ENCODE data around the gene BRME1.

The BRME1 gene

DNA sequence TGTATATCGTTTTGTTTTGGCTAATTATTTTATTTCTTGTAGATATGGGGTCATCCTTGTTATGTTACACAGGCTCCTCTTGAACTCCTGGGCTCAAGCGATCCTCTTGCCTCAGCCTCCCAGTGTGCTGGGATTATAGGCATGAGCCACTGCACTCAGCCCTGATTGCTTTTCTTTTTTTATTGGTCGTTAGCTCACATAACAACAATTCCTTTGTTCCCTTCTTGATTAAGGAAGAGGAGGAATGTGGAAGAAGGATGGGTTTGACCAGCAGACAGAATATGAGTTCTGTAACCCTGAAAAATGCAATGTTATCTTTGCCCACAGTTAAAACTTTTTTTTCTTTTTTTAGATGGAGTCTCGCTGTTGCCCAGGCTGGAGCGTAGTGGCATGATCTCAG is 11.4 kb downstream of the BRME1 start:
- Histone ChIP-seq H3K27me3 (ENCODE audit: control insufficient read depth in 5 of 5, insufficient read depth in 4 of 5, low read length in 5 of 5) (no peaks in the 10 kb centered on the region), H3K4me1 (ENCODE audit: control insufficient read depth in 5 of 5, insufficient read depth in 5 of 5, low read length in 5 of 5) (no peaks in the 10 kb centered on the region), H3K27ac (ENCODE audit: low read depth, low read length) (no peak overlapping the region), H3K9me3 (ENCODE audit: control insufficient read depth in 5 of 5, low read length in 5 of 5) (no peaks in the 10 kb centered on the region), H3K4me3 (ENCODE audit: low read depth in 1 of 5, low read length in 5 of 5) (no peak overlapping the region), H3K9ac (ENCODE audit: low read length in 5 of 5) (no peak overlapping the region), H3K36me3 (ENCODE audit: control insufficient read depth in 5 of 5, insufficient read depth in 5 of 5, low read length in 5 of 5) (no peaks in the 10 kb centered on the region)

DNA sequence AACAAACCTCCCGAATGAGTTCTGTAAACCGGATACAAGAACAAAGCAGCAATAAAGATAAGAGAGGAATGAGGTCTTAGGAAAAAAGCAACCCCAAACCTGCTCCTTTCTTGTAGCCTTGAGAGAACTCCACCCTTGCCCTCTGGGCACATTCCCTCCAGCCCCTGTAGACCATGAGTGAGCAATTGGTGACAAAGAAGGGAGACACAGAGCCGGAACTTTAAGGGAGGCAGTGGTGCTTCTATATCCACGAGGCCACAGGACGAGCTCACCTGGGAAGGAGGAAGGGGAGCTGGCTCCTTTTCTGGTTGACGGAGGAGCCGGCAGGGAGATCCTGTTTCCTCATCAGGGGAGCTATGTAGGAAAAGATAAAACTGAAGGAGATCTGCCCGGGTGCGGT is 13.0 kb downstream of the BRME1 start:
- H3K4me1 ChIP-seq (ENCODE audit: control insufficient read depth in 5 of 5, insufficient read depth in 5 of 5, low read length in 5 of 5): no peaks in the 10 kb centered on the region
- H3K27ac ChIP-seq (ENCODE audit: low read depth, low read length): no peak overlapping the region
- H3K27me3 ChIP-seq (ENCODE audit: control insufficient read depth in 5 of 5, insufficient read depth in 4 of 5, low read length in 5 of 5): peaks cover 0 to 3% (median 0%) of the 10 kb centered on the region in 5 donors
- no peaks in the 10 kb centered on the region for H3K36me3 ChIP-seq (ENCODE audit: control insufficient read depth in 5 of 5, insufficient read depth in 5 of 5, low read length in 5 of 5)
- no peaks in the 10 kb centered on the region for H3K9me3 ChIP-seq (ENCODE audit: control insufficient read depth in 5 of 5, low read length in 5 of 5)
- H3K4me3 ChIP-seq (ENCODE audit: low read depth in 1 of 5, low read length in 5 of 5): no peak overlapping the region
- H3K9ac ChIP-seq (ENCODE audit: low read length in 5 of 5): no peak overlapping the region

DNA sequence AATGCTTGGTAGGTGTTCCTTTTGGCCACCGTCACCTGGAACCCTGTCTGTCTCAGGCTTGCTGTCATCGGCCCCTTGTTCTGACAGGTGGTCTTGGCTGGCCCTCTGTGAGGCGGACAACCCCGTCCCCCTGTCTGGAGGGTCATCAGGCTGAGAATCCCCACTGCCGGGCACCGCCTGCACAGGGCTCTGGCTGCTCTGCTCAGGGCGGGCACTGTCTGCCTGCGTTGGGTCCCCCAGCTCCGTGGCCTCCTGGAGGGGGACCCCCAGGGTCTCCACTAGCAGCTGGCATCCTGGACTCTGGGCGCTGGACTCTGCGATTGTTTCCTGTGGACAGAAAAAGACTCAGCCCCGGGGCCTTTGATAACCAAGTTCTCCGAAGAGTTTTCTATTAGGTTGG is 15.8 kb downstream of the BRME1 start:
- Histone ChIP-seq H3K27ac (ENCODE audit: low read depth, low read length) (no peak overlapping the region), H3K9ac (ENCODE audit: low read length in 5 of 5) (no peak overlapping the region), H3K4me3 (ENCODE audit: low read depth in 1 of 5, low read length in 5 of 5) (no peak overlapping the region), H3K9me3 (ENCODE audit: control insufficient read depth in 5 of 5, low read length in 5 of 5) (no peaks in the 10 kb centered on the region), H3K4me1 (ENCODE audit: control insufficient read depth in 5 of 5, insufficient read depth in 5 of 5, low read length in 5 of 5) (peaks cover 0 to 4% (median 0%) of the 10 kb centered on the region in 5 donors), H3K36me3 (ENCODE audit: control insufficient read depth in 5 of 5, insufficient read depth in 5 of 5, low read length in 5 of 5) (no peaks in the 10 kb centered on the region), H3K27me3 (ENCODE audit: control insufficient read depth in 5 of 5, insufficient read depth in 4 of 5, low read length in 5 of 5) (peaks cover 0 to 3% (median 0%) of the 10 kb centered on the region in 5 donors)

DNA sequence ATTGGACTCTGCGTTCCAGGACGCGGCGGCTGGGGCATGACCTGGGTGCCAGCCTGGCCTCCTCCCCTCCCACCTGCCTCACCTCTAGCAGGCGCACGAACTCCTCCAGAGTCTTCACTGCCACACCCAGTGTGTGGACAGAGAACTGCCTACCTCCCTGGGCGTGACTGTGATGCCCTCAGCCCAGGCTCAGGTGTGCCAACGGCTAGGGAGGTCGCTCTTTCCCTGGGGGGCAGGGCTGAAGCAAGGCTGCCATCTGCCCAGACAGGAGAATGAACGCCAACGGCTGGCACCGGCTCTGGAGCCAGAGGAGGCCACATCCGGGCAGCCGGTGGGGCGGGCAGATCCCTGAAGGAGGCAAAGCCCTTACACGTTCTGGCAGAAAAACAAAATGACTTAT is 17.6 kb downstream of the BRME1 start:
- peaks cover 0 to 4% (median 0%) of the 10 kb centered on the region in 5 donors for H3K4me1 ChIP-seq (ENCODE audit: control insufficient read depth in 5 of 5, insufficient read depth in 5 of 5, low read length in 5 of 5)
- peaks cover 0 to 3% (median 0%) of the 10 kb centered on the region in 5 donors for H3K27me3 ChIP-seq (ENCODE audit: control insufficient read depth in 5 of 5, insufficient read depth in 4 of 5, low read length in 5 of 5)
- H3K27ac ChIP-seq (ENCODE audit: low read depth, low read length): no peak overlapping the region
- no peaks in the 10 kb centered on the region for H3K36me3 ChIP-seq (ENCODE audit: control insufficient read depth in 5 of 5, insufficient read depth in 5 of 5, low read length in 5 of 5)
- H3K9me3 ChIP-seq (ENCODE audit: control insufficient read depth in 5 of 5, low read length in 5 of 5): no peaks in the 10 kb centered on the region
- H3K4me3 ChIP-seq (ENCODE audit: low read depth in 1 of 5, low read length in 5 of 5): no peak overlapping the region
- no peak overlapping the region for H3K9ac ChIP-seq (ENCODE audit: low read length in 5 of 5)

DNA sequence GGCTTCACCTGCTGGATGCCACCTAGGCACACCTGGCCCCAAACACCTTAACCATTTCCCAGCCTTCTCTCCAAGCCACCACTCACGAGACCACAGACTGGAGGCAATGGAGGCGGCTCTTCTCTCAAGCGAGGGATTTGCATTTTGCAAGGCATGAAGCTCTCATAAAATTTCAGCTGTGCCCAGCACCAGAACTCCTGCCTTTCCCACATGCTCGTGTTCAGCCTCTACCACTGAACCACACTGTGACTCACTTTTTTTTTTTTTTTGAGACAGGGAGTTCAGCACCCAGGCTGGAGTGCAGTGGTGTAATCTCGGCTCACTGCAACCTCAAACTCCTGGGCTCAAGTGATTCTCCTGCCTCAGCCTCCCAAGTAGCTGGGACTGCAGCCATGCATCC is 18.4 kb downstream of the BRME1 start:
- Histone ChIP-seq H3K27ac (ENCODE audit: low read depth, low read length) (no peak overlapping the region), H3K27me3 (ENCODE audit: control insufficient read depth in 5 of 5, insufficient read depth in 4 of 5, low read length in 5 of 5) (peaks cover 0 to 3% (median 0%) of the 10 kb centered on the region in 5 donors), H3K4me1 (ENCODE audit: control insufficient read depth in 5 of 5, insufficient read depth in 5 of 5, low read length in 5 of 5) (peaks cover 0 to 6% (median 0%) of the 10 kb centered on the region in 5 donors), H3K9me3 (ENCODE audit: control insufficient read depth in 5 of 5, low read length in 5 of 5) (no peaks in the 10 kb centered on the region), H3K4me3 (ENCODE audit: low read depth in 1 of 5, low read length in 5 of 5) (no peak overlapping the region), H3K36me3 (ENCODE audit: control insufficient read depth in 5 of 5, insufficient read depth in 5 of 5, low read length in 5 of 5) (no peaks in the 10 kb centered on the region), H3K9ac (ENCODE audit: low read length in 5 of 5) (no peak overlapping the region)

DNA sequence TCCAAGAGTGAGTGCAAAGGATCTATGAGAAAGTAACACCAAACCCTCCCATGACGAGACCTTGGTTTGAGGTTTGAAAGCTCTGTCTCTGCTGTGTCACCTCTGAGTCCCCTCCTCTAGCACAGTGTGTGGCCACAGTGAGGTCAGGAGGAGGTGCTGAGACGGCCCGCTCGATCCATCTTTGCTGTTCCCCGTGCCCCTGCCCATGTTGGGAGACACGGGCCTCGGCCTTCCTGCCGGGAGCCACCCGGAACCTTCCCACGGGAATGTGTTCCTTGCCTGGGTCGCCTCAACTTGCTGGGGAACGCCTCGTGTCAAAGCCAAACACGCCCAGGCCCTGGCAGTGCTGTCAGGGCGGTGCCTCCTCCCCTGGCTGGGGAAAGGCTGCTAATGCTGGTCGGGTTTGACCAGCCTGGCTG is 18.9 kb downstream of the BRME1 start:
- peaks cover 0 to 11% (median 3%) of the 10 kb centered on the region in 5 donors for H3K4me1 ChIP-seq (ENCODE audit: control insufficient read depth in 5 of 5, insufficient read depth in 5 of 5, low read length in 5 of 5)
- H3K27me3 ChIP-seq (ENCODE audit: control insufficient read depth in 5 of 5, insufficient read depth in 4 of 5, low read length in 5 of 5): peaks cover 0 to 3% (median 0%) of the 10 kb centered on the region in 5 donors
- H3K9ac ChIP-seq (ENCODE audit: low read length in 5 of 5): no peak overlapping the region
- no peak overlapping the region for H3K27ac ChIP-seq (ENCODE audit: low read depth, low read length)
- no peaks in the 10 kb centered on the region for H3K9me3 ChIP-seq (ENCODE audit: control insufficient read depth in 5 of 5, low read length in 5 of 5)
- H3K36me3 ChIP-seq (ENCODE audit: control insufficient read depth in 5 of 5, insufficient read depth in 5 of 5, low read length in 5 of 5): no peaks in the 10 kb centered on the region
- no peak overlapping the region for H3K4me3 ChIP-seq (ENCODE audit: low read depth in 1 of 5, low read length in 5 of 5)

DNA sequence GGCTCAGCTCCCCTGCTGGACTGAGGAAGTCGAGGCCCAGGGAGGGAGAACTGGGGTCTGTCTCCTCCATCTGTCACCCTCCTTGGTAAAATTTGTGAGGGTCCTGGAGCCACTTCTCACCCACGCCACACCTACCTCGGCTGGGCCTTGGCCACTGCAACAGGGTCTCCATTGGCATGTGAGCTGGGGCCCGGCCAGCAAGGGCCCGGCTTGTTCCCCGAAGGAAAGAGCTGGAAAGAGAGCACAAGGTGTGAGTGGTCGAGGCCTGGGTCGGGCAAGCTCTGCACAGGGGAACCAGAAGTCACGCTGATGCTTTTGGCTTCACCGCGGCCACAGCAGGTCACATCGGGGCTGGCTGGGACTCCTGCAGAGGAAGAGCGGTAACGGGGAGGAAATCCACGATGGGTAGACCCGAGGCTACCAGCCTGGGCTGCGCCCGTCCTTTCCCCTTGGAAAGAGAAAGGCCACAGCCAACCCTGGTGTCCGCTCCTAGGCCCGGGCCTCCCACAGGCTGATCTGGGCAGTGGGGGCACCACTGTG is 20.0 kb downstream of the BRME1 start:
- H3K27ac ChIP-seq (ENCODE audit: low read depth, low read length): no peak overlapping the region
- no peak overlapping the region for H3K4me3 ChIP-seq (ENCODE audit: low read depth in 1 of 5, low read length in 5 of 5)
- no peaks in the 10 kb centered on the region for H3K36me3 ChIP-seq (ENCODE audit: control insufficient read depth in 5 of 5, insufficient read depth in 5 of 5, low read length in 5 of 5)
- H3K27me3 ChIP-seq (ENCODE audit: control insufficient read depth in 5 of 5, insufficient read depth in 4 of 5, low read length in 5 of 5): peaks cover 0 to 3% (median 0%) of the 10 kb centered on the region in 5 donors
- H3K9ac ChIP-seq (ENCODE audit: low read length in 5 of 5): no peak overlapping the region
- H3K9me3 ChIP-seq (ENCODE audit: control insufficient read depth in 5 of 5, low read length in 5 of 5): no peaks in the 10 kb centered on the region
- peaks cover 0 to 22% (median 9%) of the 10 kb centered on the region in 5 donors for H3K4me1 ChIP-seq (ENCODE audit: control insufficient read depth in 5 of 5, insufficient read depth in 5 of 5, low read length in 5 of 5)

DNA sequence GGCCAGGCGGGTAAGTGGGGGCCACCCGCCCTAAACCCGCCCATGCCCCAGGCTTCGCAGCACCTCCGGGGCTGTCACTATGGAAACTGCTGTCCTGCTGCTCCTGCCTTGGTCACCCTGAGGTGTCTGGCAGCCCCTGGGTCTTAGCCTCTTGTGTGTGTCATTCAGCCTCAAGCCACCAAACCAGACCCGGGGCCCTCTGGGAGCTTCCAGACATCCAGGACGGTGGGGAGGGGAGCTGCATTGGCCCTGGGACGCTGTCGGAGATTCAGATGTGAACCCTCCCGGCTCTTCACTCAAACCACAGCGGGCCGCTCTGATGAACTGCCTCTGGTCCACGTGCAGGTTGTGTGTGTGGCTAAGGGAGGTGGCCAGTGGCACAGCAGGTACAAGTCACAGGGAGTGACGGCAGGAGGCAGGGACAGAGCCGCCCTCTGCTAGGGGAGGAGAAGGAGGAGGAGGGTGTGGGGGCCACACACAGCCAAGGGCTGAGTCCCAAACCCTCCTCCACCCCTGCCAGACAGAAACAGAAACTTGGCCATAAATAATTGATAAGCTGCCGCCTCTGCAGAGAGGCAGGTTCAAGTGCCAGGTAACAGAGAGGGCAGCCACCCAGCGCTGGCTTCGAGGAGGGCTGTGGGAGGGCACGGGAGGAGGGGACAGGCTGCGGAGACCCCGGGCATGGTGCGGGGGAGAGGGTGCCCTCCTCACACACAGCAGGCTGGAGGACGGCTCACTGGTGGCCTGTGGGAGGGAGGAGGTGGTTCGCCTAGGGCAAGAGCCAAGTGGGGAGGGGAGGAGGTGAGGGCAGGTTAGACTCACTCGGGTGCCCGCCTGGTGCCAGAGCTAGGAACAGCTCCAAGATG is 21.0 kb downstream of the BRME1 start:
- H3K27ac ChIP-seq (ENCODE audit: low read depth, low read length): no peak overlapping the region
- peaks cover 0 to 29% (median 15%) of the 10 kb centered on the region in 5 donors for H3K4me1 ChIP-seq (ENCODE audit: control insufficient read depth in 5 of 5, insufficient read depth in 5 of 5, low read length in 5 of 5)
- peaks cover 0 to 3% (median 0%) of the 10 kb centered on the region in 5 donors for H3K27me3 ChIP-seq (ENCODE audit: control insufficient read depth in 5 of 5, insufficient read depth in 4 of 5, low read length in 5 of 5)
- no peaks in the 10 kb centered on the region for H3K36me3 ChIP-seq (ENCODE audit: control insufficient read depth in 5 of 5, insufficient read depth in 5 of 5, low read length in 5 of 5)
- H3K4me3 ChIP-seq (ENCODE audit: low read depth in 1 of 5, low read length in 5 of 5): no peak overlapping the region
- H3K9me3 ChIP-seq (ENCODE audit: control insufficient read depth in 5 of 5, low read length in 5 of 5): no peaks in the 10 kb centered on the region
- H3K9ac ChIP-seq (ENCODE audit: low read length in 5 of 5): no peak overlapping the region

DNA sequence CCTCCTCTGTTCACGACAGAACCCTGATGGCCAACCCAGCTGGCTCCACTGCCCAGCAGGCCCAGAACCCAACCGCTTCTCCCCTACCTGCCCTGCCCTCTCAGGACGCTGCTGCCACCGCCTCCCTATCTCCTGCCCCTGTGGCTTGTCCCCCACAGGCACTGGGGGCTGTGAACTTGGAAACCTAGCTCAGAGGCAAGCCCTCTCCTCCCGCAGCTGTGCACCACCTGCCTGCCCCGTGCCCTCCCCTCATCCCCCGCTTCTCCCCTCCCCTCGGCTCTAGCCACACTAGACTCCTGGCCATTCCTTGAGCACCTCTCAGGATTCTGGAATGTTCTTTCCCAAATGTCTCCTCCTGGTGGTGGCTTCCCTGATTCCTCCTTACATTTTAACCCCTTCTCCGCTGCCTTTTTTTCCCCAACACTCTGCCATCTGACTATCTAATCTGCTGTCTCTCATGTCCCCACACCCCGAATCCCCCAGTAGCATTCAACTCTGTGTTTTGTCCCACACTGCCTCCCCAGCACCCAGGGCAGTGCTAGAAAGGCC is 22.3 kb downstream of the BRME1 start:
- H3K4me3 ChIP-seq (ENCODE audit: low read depth in 1 of 5, low read length in 5 of 5): no peak overlapping the region
- H3K9ac ChIP-seq (ENCODE audit: low read length in 5 of 5): no peak overlapping the region
- peaks cover 0 to 32% (median 20%) of the 10 kb centered on the region in 5 donors for H3K4me1 ChIP-seq (ENCODE audit: control insufficient read depth in 5 of 5, insufficient read depth in 5 of 5, low read length in 5 of 5)
- H3K36me3 ChIP-seq (ENCODE audit: control insufficient read depth in 5 of 5, insufficient read depth in 5 of 5, low read length in 5 of 5): no peaks in the 10 kb centered on the region
- H3K9me3 ChIP-seq (ENCODE audit: control insufficient read depth in 5 of 5, low read length in 5 of 5): no peaks in the 10 kb centered on the region
- H3K27ac ChIP-seq (ENCODE audit: low read depth, low read length): no peak overlapping the region
- H3K27me3 ChIP-seq (ENCODE audit: control insufficient read depth in 5 of 5, insufficient read depth in 4 of 5, low read length in 5 of 5): peaks cover 0 to 2% (median 0%) of the 10 kb centered on the region in 5 donors

DNA sequence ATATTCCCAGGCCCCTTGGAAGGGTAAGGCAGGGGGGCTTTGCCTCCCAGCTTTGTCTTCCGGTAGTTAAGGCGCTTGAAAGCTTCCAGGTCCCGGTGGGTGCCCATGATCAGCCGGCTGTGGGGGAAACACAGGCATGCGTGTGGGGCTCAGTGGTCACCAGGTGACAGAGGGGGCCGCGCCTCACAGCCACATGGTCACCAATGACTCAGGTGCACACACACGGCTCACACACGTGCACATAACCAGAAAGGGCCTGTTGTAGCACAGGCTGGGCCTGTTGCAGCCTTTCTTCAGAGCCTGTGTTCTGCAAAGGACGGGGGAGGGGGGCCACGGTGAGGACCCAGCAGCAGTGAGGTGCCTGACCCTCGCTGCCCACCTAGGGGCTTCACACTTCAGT is 23.1 kb downstream of the BRME1 start:
- Histone ChIP-seq H3K9me3 (ENCODE audit: control insufficient read depth in 5 of 5, low read length in 5 of 5) (no peaks in the 10 kb centered on the region), H3K9ac (ENCODE audit: low read length in 5 of 5) (no peak overlapping the region), H3K27ac (ENCODE audit: low read depth, low read length) (no peak overlapping the region), H3K36me3 (ENCODE audit: control insufficient read depth in 5 of 5, insufficient read depth in 5 of 5, low read length in 5 of 5) (no peaks in the 10 kb centered on the region), H3K4me1 (ENCODE audit: control insufficient read depth in 5 of 5, insufficient read depth in 5 of 5, low read length in 5 of 5) (peaks cover 0 to 32% (median 20%) of the 10 kb centered on the region in 5 donors), H3K4me3 (ENCODE audit: low read depth in 1 of 5, low read length in 5 of 5) (no peak overlapping the region), H3K27me3 (ENCODE audit: control insufficient read depth in 5 of 5, insufficient read depth in 4 of 5, low read length in 5 of 5) (peaks cover 0 to 2% (median 0%) of the 10 kb centered on the region in 5 donors)
